ENCODE results near the gene PDS5B. TPM values are rescaled to one million over a fixed set of nuclear protein-coding genes. Genes with fewer than 3 reads are reported as not detected.

The PDS5B gene
- total RNA-seq, 1 experiment from 2014 or later = 44.3 TPM

GRCh38 chr13:32674503-32674902 is 88.3 kb downstream of the PDS5B start (continued):
- TF ChIP-seq ZBTB21 (CRISPR knock-in tag; IDR thresholded peaks at IDR 0.05; ENCODE audit: borderline replicate concordance) = no peak
- no peak for TF ChIP-seq RORB (CRISPR knock-in tag; IDR thresholded peaks at IDR 0.05)
- TF ChIP-seq MYBL2 (CRISPR knock-in tag; IDR thresholded peaks at IDR 0.05) = no peak
- TF ChIP-seq ATF1 (CRISPR knock-in tag; IDR thresholded peaks at IDR 0.05) = no peak

GRCh38 chr13:32676242-32676641 is 90.0 kb downstream of the PDS5B start:
- no peaks in the 10 kb centered on the region for H3K9me3 Mint-ChIP-seq
- no peaks in the 10 kb centered on the region for H3K4me1 Mint-ChIP-seq
- ATAC-seq (no peak), DNase-seq (ENCODE audit: low spot score) (no peak)
- peaks cover 45% of the 10 kb centered on the region for H3K36me3 Mint-ChIP-seq
- H3K4me3 Mint-ChIP-seq = no peak overlapping the region
- ChIA-PET POLR2A (no interaction called here), CTCF (no interaction called here)
- no peak for TF ChIP-seq ARID4B (CRISPR knock-in tag; IDR thresholded peaks at IDR 0.05; ENCODE audit: borderline replicate concordance)
- TF ChIP-seq SMAD4 (CRISPR knock-in tag; IDR thresholded peaks at IDR 0.05) = no peak
- no peak for TF ChIP-seq ZNF423 (CRISPR knock-in tag; IDR thresholded peaks at IDR 0.05)
- no peaks in the 10 kb centered on the region for H3K27me3 Mint-ChIP-seq (ENCODE audit: low read depth)
- H3K27ac Mint-ChIP-seq = no peak overlapping the region

- ATAC-seq (no peak), DNase-seq (ENCODE audit: low spot score) (no peak)
- H3K4me1 Mint-ChIP-seq = no peaks in the 10 kb centered on the region
- CTCF ChIA-PET = interaction anchor here (2.3 kb wide), 1 partner anchor 13 kb away, joined by 6 read pairs; no protein-coding TSS in a partner anchor
- H3K27ac Mint-ChIP-seq = no peak overlapping the region
- H3K36me3 Mint-ChIP-seq = peaks cover 24% of the 10 kb centered on the region
- no peaks in the 10 kb centered on the region for H3K9me3 Mint-ChIP-seq
- TF ChIP-seq HMGA2 (CRISPR knock-in tag; IDR thresholded peaks at IDR 0.05) (no peak), AFF4 (CRISPR knock-in tag; IDR thresholded peaks at IDR 0.05; ENCODE audit: borderline replicate concordance) (no peak)
- H3K27me3 Mint-ChIP-seq (ENCODE audit: low read depth) = no peaks in the 10 kb centered on the region
- POLR2A ChIA-PET = no interaction called here
- H3K4me3 Mint-ChIP-seq = no peak overlapping the region
Measured at GRCh38 chr13:32682130-32682529, 95.9 kb downstream of the PDS5B start.

GRCh38 chr13:32682740-32683139 is 96.5 kb downstream of the PDS5B start:
- DNase-seq (ENCODE audit: low spot score) (no peak), ATAC-seq (no peak)
- H3K36me3 Mint-ChIP-seq = peaks cover 24% of the 10 kb centered on the region
- ChIA-PET CTCF (interaction anchor here (0.8 to 2.3 kb wide), 3 partner anchors 14 to 97 kb away, joined by 3 to 6 read pairs (median 4); no protein-coding TSS in a partner anchor), POLR2A (no interaction called here)
- H3K27ac Mint-ChIP-seq = no peak overlapping the region
- H3K9me3 Mint-ChIP-seq = no peaks in the 10 kb centered on the region
- no peaks in the 10 kb centered on the region for H3K27me3 Mint-ChIP-seq (ENCODE audit: low read depth)
- no peak overlapping the region for H3K4me3 Mint-ChIP-seq
- H3K4me1 Mint-ChIP-seq = no peaks in the 10 kb centered on the region
- TF ChIP-seq GTF2I (CRISPR knock-in tag; conservative IDR thresholded peaks at IDR 0.05) (no peak), TEAD4 (CRISPR knock-in tag; IDR thresholded peaks at IDR 0.05) (no peak), ATF6 (CRISPR knock-in tag; IDR thresholded peaks at IDR 0.05) (no peak), ZNF138 (CRISPR knock-in tag; conservative IDR thresholded peaks at IDR 0.05) (no peak), CTCF (IDR thresholded peaks at IDR 0.05) (no peak), CREM (CRISPR knock-in tag; IDR thresholded peaks at IDR 0.05) (no peak), STAT6 (CRISPR knock-in tag; conservative IDR thresholded peaks at IDR 0.05; ENCODE audit: low read depth) (no peak), NR2C2 (CRISPR knock-in tag; IDR thresholded peaks at IDR 0.05) (no peak)
